Measurements from ENCODE around the gene GLI3. TPM values are rescaled to one million over a fixed set of nuclear protein-coding genes. Genes with fewer than 3 reads are reported as not detected.

The GLI3 gene
- total and polyA plus RNA-seq, 9 donors, result 7.6 to 25.2 (median 15.6) TPM

DNA sequence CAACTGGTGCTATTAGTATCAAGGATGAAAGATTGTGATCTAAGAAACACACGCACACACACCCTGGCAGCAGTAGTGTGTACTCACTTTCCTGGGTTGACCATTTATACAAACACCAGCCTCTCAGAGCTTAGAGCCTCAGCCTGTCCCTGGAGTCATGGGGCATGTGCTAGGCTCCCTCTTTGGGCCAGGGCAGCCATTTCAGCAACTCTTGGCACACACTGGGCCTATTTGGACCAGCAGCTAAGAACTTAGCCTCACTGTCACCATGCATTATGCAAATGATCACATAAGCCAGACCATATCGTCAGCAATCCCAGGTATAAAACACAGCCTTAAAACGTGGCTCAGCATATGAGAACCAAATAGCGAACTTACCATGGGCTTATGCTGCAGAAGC lies 51.3 kb downstream of the GLI3 start:
- Histone ChIP-seq H3K4me3 (ENCODE audit: low read length) (no peak overlapping the region), H3K27ac (ENCODE audit: low read length) (no peak overlapping the region), H3K9me3 (replicated peaks; ENCODE audit: control insufficient read depth, low read depth, low read length) (no peaks in the 10 kb centered on the region), H3K27me3 (ENCODE audit: control insufficient read depth, insufficient read depth, low read length) (no peaks in the 10 kb centered on the region), H3K36me3 (ENCODE audit: control insufficient read depth, insufficient read depth, low read length) (peaks cover 2% of the 10 kb centered on the region), H3K4me1 (ENCODE audit: control insufficient read depth, insufficient read depth, low read length) (peaks cover 6% of the 10 kb centered on the region)
- DNase-seq, result no peak
- WGBS (ENCODE audit: insufficient coverage), result 63% methylated on average over 4 of the region's 4 CpGs

DNA sequence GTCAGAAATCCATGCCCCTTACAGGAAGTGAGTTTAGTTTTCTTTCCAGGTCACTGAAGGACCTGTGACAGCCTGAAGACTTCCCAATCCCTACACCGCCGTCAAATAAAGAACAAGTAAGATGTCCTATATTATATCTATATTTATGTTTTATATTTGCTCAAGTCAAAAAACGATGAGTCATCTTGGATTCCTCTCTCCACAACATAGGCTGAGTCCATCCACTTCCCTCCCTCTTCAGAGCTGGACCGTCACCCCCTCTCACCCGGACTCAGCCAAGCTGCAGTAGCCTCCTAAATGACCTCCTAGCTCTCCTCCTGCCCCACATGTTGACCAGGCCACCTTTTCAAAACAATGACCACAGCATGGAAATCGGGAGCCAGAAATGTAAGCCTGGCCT lies 53.5 kb downstream of the GLI3 start:
- DNase-seq, result no peak
- peaks cover 19% of the 10 kb centered on the region for H3K36me3 ChIP-seq (ENCODE audit: control insufficient read depth, insufficient read depth, low read length)
- H3K9me3 ChIP-seq (replicated peaks; ENCODE audit: control insufficient read depth, low read depth, low read length), result no peaks in the 10 kb centered on the region
- H3K27me3 ChIP-seq (ENCODE audit: control insufficient read depth, insufficient read depth, low read length), result no peaks in the 10 kb centered on the region
- 83% methylated on average over 3 of the region's 6 CpGs for WGBS (ENCODE audit: insufficient coverage)
- no peak overlapping the region for H3K27ac ChIP-seq (ENCODE audit: low read length)
- no peak overlapping the region for H3K4me3 ChIP-seq (ENCODE audit: low read length)
- peaks cover 6% of the 10 kb centered on the region for H3K4me1 ChIP-seq (ENCODE audit: control insufficient read depth, insufficient read depth, low read length)

DNA sequence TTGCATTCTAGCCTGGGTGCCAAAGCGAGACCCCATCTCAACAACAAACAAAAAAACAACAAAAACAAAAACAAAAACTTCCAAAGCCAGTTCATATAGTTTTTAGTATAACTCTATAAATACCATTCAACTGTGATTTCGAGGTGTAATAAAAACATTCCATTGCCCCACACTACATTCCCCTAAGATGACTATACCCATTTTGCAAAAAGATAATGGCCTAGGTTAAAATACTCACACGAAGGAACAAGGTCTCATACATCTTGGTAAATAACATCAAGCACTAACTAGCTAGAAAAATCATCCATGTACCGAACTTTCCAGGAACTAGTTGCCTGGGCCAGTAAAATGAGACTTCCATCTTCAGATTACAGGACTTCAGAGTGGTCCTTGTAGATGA lies 55.4 kb downstream of the GLI3 start:
- H3K4me1 ChIP-seq (ENCODE audit: control insufficient read depth, insufficient read depth, low read length), result peaks cover 9% of the 10 kb centered on the region
- no peaks in the 10 kb centered on the region for H3K27me3 ChIP-seq (ENCODE audit: control insufficient read depth, insufficient read depth, low read length)
- no peak overlapping the region for H3K27ac ChIP-seq (ENCODE audit: low read length)
- H3K9me3 ChIP-seq (replicated peaks; ENCODE audit: control insufficient read depth, low read depth, low read length), result no peaks in the 10 kb centered on the region
- H3K36me3 ChIP-seq (ENCODE audit: control insufficient read depth, insufficient read depth, low read length), result peaks cover 26% of the 10 kb centered on the region
- DNase-seq, result no peak
- no peak overlapping the region for H3K4me3 ChIP-seq (ENCODE audit: low read length)
- WGBS (ENCODE audit: insufficient coverage), result no CpG with 5 or more reads among the region's 4 CpGs

DNA sequence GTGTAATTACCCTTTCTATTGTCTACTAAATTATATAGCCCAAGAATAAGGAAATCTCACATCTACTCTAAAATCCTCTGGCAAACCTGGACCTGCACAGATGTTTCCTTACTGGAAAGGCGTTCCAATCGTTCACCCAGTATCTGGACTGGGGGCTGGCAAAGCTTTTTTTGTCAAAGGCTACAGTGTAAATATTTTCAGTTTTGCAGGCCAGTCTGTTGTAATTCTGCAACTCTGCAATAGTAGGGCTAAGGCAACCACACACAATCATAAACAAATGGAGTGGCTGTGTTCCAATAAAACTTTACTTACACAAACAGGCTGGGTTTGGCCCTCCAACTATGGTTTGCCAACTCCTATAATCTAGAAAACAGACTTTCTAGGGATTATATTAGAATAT lies 56.2 kb downstream of the GLI3 start:
- H3K36me3 ChIP-seq (ENCODE audit: control insufficient read depth, insufficient read depth, low read length), result peaks cover 26% of the 10 kb centered on the region
- H3K4me3 ChIP-seq (ENCODE audit: low read length), result no peak overlapping the region
- WGBS (ENCODE audit: insufficient coverage), result no CpG with 5 or more reads among the region's 2 CpGs
- no peak overlapping the region for H3K27ac ChIP-seq (ENCODE audit: low read length)
- DNase-seq, result no peak
- no peaks in the 10 kb centered on the region for H3K27me3 ChIP-seq (ENCODE audit: control insufficient read depth, insufficient read depth, low read length)
- peaks cover 13% of the 10 kb centered on the region for H3K4me1 ChIP-seq (ENCODE audit: control insufficient read depth, insufficient read depth, low read length)
- H3K9me3 ChIP-seq (replicated peaks; ENCODE audit: control insufficient read depth, low read depth, low read length), result no peaks in the 10 kb centered on the region

DNA sequence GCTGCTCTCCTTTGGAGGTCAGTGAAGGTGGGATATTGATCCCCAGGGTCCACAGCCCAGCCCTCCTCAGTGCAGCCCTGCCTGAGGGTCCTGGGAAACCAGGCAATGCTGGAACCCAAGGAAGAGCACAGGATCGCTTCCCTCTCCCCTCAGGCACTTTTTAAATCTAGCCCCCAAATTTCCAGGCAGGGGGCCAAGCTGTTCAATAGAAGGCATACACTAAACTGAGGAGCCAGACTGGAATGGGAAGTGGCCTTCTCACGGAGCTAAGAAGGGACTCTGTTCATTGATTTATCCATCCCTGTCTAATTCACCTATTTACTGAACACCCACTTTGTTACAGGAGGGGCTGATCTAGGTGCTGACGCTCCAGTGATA lies 60.3 kb downstream of the GLI3 start:
- 60% methylated on average over 1 of the region's 3 CpGs for WGBS (ENCODE audit: insufficient coverage)
- H3K4me1 ChIP-seq (ENCODE audit: control insufficient read depth, insufficient read depth, low read length), result peaks cover 13% of the 10 kb centered on the region
- no peak overlapping the region for H3K27ac ChIP-seq (ENCODE audit: low read length)

DNA sequence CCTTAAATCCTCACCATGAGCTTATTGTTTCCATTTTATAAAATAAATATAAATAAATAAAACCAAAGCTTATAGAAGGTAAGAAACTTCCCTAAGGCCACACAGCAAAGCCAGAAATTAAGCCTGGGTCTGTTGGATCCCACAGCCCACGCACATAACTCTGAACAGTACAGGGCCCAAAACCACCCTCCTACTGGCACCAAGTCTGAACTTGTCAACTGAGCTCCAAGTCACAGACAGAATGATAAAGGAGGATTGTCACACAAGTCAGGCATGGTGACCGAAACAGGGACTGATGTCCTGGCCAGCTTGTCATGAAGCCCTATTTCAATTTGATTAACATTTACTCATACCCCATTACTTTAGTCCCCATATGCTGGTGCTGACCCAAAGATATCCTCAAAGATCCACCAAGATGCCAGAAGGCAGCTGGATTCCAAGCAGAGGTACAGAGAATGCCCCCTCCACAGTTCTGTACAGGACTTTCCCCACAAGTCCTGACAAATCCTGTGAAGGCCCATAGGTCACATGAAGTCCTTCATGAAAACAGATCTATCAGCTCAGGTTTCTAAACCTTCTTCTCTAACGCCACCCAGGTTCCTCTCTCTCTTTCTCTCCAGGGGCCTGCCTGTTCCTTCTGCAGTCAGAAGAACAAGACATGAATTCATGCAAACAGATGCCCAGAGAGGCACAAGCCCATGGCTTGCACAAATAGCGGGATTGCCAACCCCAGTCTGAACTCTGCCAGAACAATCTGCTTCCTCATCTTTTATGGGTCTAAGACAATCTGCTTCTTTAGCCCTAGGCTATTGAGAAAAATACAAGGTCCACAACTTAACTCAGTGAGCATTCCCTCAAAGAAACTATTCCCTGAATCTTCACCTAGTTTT lies 60.9 kb downstream of the GLI3 start:
- Histone ChIP-seq H3K4me3 (ENCODE audit: low read length) (no peak overlapping the region), H3K9me3 (replicated peaks; ENCODE audit: control insufficient read depth, low read depth, low read length) (no peaks in the 10 kb centered on the region), H3K36me3 (ENCODE audit: control insufficient read depth, insufficient read depth, low read length) (peaks cover 24% of the 10 kb centered on the region), H3K27ac (ENCODE audit: low read length) (no peak overlapping the region), H3K27me3 (ENCODE audit: control insufficient read depth, insufficient read depth, low read length) (no peaks in the 10 kb centered on the region), H3K4me1 (ENCODE audit: control insufficient read depth, insufficient read depth, low read length) (peaks cover 13% of the 10 kb centered on the region)
- no peak for DNase-seq
- WGBS (ENCODE audit: insufficient coverage), result 95% methylated on average over 2 of the region's 4 CpGs

More for the DNA sequence above, 60.3 kb downstream of the GLI3 start:
- no peaks in the 10 kb centered on the region for H3K9me3 ChIP-seq (replicated peaks; ENCODE audit: control insufficient read depth, low read depth, low read length)
- no peaks in the 10 kb centered on the region for H3K27me3 ChIP-seq (ENCODE audit: control insufficient read depth, insufficient read depth, low read length)
- peaks cover 24% of the 10 kb centered on the region for H3K36me3 ChIP-seq (ENCODE audit: control insufficient read depth, insufficient read depth, low read length)
- no peak for DNase-seq
- H3K4me3 ChIP-seq (ENCODE audit: low read length), result no peak overlapping the region

DNA sequence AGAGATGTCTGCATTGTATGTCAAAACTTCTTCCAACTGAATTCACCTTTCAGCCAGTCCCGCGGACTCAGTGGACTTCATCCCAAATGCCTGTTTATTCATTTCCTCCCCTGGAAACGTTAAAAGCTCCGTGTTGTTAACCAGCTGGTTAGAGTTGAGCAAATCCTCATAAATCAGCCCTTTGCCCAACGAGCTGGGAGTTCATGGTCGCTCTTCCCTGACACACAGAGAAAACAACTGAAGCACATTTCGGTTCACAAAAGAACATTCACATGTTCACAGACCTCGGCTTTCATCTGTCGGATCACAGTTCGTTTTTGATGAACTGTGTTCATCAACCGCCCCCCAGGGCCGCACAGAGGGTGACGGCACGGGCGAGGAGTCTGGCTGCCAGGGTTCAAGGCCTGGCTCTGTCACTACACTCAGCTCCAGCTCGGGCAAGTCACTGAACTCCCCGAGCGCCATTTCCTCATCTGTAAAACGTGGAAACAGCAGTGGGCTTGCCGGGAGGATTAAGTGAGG lies 62.6 kb downstream of the GLI3 start:
- Histone ChIP-seq H3K9me3 (replicated peaks; ENCODE audit: control insufficient read depth, low read depth, low read length) (no peaks in the 10 kb centered on the region), H3K4me3 (ENCODE audit: low read length) (no peak overlapping the region), H3K4me1 (ENCODE audit: control insufficient read depth, insufficient read depth, low read length) (peaks cover 13% of the 10 kb centered on the region), H3K36me3 (ENCODE audit: control insufficient read depth, insufficient read depth, low read length) (peaks cover 15% of the 10 kb centered on the region), H3K27ac (ENCODE audit: low read length) (no peak overlapping the region), H3K27me3 (ENCODE audit: control insufficient read depth, insufficient read depth, low read length) (no peaks in the 10 kb centered on the region)
- no peak for DNase-seq
- 32% methylated on average over 20 of the region's 20 CpGs for WGBS (ENCODE audit: insufficient coverage)

DNA sequence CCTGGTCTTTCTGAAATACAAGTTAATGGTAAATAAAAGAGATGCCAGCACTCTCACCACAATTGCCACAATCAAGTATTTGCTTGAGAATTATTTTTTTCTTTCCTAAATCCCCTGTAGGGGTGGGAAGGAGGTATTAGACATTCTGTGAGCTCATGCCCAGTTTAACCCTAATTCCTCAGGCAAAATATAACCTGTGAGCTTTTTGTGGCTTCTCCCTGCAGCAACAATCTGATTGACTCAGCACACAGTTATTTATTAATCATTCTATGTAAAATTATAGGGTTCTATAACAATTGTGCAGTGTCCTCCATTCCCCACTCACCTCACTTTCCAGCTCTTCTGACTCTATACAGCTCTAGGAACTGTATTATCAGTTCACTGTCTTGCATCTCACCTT lies 66.3 kb downstream of the GLI3 start:
- no peaks in the 10 kb centered on the region for H3K36me3 ChIP-seq (ENCODE audit: control insufficient read depth, insufficient read depth, low read length)
- H3K27ac ChIP-seq (ENCODE audit: low read length), result no peak overlapping the region
- H3K9me3 ChIP-seq (replicated peaks; ENCODE audit: control insufficient read depth, low read depth, low read length), result no peaks in the 10 kb centered on the region
- H3K27me3 ChIP-seq (ENCODE audit: control insufficient read depth, insufficient read depth, low read length), result no peaks in the 10 kb centered on the region
- H3K4me1 ChIP-seq (ENCODE audit: control insufficient read depth, insufficient read depth, low read length), result peaks cover 5% of the 10 kb centered on the region
- no peak overlapping the region for H3K4me3 ChIP-seq (ENCODE audit: low read length)
- no peak for DNase-seq

DNA sequence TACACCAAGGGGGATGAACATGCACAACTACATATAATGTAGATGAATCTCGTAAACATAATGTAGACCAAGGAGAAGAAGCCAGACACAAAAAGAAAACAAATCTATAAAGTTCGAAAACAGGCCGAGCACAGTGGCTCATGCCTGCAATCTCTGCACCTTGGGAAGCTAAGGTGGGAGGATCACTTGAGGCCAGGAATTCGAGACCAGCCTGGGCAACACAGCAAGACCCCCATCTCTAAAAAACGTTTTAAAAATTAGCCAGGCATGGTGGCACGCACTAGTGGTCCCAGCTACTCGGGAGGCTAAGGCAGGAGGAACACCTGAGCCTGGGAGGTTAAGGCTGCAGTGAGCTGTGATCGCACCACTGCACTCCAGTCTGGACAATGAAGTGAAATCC lies 68.5 kb downstream of the GLI3 start:
- Histone ChIP-seq H3K27ac (ENCODE audit: low read length) (no peak overlapping the region), H3K27me3 (ENCODE audit: control insufficient read depth, insufficient read depth, low read length) (no peaks in the 10 kb centered on the region), H3K4me1 (ENCODE audit: control insufficient read depth, insufficient read depth, low read length) (no peaks in the 10 kb centered on the region), H3K9me3 (replicated peaks; ENCODE audit: control insufficient read depth, low read depth, low read length) (no peaks in the 10 kb centered on the region), H3K36me3 (ENCODE audit: control insufficient read depth, insufficient read depth, low read length) (peaks cover 2% of the 10 kb centered on the region), H3K4me3 (ENCODE audit: low read length) (no peak overlapping the region)
- DNase-seq, result no peak
- WGBS (ENCODE audit: insufficient coverage), result 100% methylated on average over 2 of the region's 8 CpGs

DNA sequence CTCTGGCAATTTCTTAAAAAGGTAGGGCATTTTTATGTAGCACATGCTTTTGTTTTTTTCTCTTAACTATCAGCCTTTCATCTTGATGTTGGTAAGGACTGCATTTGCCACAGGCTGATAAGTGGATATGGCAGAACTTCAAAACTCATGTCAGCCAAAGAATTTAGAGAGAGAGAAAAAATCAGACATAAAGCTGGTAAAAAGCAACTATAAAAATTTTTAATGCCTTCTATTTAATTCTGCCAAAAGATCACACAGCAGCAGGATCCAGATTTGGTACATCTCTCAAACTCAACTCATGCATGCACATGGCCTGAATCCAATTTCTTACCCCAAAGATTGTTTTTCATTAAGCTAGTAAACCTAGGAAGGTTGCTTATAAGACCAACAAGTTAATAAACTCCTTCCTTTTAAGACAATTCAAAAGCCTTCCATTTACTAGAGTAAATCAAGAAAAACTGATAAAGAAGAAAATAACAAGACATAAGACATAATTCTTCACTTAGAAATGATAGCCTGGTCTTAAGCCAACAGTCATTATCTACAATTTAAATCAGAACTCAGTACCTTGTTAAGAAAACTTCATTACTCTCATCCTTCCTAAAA lies 69.3 kb downstream of the GLI3 start:
- Histone ChIP-seq H3K36me3 (ENCODE audit: control insufficient read depth, insufficient read depth, low read length) (peaks cover 2% of the 10 kb centered on the region), H3K27me3 (ENCODE audit: control insufficient read depth, insufficient read depth, low read length) (no peaks in the 10 kb centered on the region), H3K4me1 (ENCODE audit: control insufficient read depth, insufficient read depth, low read length) (no peaks in the 10 kb centered on the region), H3K27ac (ENCODE audit: low read length) (no peak overlapping the region), H3K4me3 (ENCODE audit: low read length) (no peak overlapping the region), H3K9me3 (replicated peaks; ENCODE audit: control insufficient read depth, low read depth, low read length) (no peaks in the 10 kb centered on the region)
- no peak for DNase-seq
